ENCODE results near the gene RBPJL.

DNA sequence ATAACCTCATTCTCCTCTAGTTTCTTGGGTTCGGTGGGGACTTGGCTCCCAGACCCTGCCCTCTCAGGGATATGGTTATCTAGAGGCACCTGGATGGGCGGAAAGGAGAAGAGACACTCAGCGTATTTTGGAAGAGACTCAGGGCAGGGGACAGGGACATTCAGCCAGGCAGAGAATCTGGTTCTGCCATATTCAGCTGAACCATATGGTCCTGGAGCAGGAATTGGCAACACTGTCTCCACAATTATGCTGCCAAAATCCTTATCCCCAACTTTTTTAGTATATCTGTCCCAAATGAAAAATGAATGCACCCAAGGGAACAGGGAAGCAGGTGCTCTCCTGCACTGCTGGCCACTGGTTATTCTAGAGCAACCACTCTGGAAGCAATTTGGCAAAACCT lies 23.8 kb downstream of the RBPJL start:
- TF ChIP-seq ESRRG (CRISPR knock-in tag; IDR thresholded peaks at IDR 0.05) (no peak), ZNF8 (CRISPR knock-in tag; IDR thresholded peaks at IDR 0.05) (no peak), ZFP3 (CRISPR knock-in tag; IDR thresholded peaks at IDR 0.05) (no peak), TOX (CRISPR knock-in tag; IDR thresholded peaks at IDR 0.05; ENCODE audit: borderline replicate concordance) (no peak)
- TF ChIP-seq, protein P1, sequence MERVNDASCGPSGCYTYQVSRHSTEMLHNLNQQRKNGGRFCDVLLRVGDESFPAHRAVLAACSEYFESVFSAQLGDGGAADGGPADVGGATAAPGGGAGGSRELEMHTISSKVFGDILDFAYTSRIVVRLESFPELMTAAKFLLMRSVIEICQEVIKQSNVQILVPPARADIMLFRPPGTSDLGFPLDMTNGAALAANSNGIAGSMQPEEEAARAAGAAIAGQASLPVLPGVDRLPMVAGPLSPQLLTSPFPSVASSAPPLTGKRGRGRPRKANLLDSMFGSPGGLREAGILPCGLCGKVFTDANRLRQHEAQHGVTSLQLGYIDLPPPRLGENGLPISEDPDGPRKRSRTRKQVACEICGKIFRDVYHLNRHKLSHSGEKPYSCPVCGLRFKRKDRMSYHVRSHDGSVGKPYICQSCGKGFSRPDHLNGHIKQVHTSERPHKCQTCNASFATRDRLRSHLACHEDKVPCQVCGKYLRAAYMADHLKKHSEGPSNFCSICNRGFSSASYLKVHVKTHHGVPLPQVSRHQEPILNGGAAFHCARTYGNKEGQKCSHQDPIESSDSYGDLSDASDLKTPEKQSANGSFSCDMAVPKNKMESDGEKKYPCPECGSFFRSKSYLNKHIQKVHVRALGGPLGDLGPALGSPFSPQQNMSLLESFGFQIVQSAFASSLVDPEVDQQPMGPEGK (CRISPR knock-in tag; IDR thresholded peaks at IDR 0.05; ENCODE audit: borderline replicate concordance) = no peak

Data from SK-N-SH treated with all-trans-retinoic acid at 6 μM for 48 hours (cell line).